T47D (cell line): ENCODE measurements around the gene PRSS27.

ENCODE experiments used
- DNase-seq, 2 experiments: peaks; one replicate each; pipeline versions ENCODE4 v3.0.0 to v3.0.0-alpha.2; 2011 to 2012; ENCODE audit warnings: low read depth in 1 of 2, low spot score in 1 of 2
- JUND ChIP-seq: IDR thresholded peaks from 2 replicates; pipeline ENCODE4 v1.6.1; 2012; ENCODE audit warnings: low read depth
- in situ Hi-C: cut with HindIII; loops from 2 replicates; pipeline ENCODE4 v1.10.0; 2016; ENCODE audit warnings: low sequenced_read_pairs, low pct_unique_long_range_greater_than_20kb

The PRSS27 gene

GRCh38 chr16:2720064-2720457 lies at the start of gene PRSS27:
Gene PRSS27, minus strand, starts transcription at chr16:2720224. Its CDS starts 64 bp downstream, at chr16:2720160.
- peak in 1 of 2 experiments; percentile 75 for DNase-seq
- no peak for TF ChIP-seq JUND
- in situ Hi-C loops = no loop called here

GRCh38 chr16:2769675-2770056 lies 49.6 kb upstream of the PRSS27 start:
- DNase-seq = peak in 1 of 2 experiments; percentile 56
- in situ Hi-C loops = no loop called here
- no peak for TF ChIP-seq JUND

- in situ Hi-C loops = no loop called here
- TF ChIP-seq JUND = no peak
- DNase-seq = no peak
Measured at GRCh38 chr16:2769100-2769529, 49.1 kb upstream of the PRSS27 start.

GRCh38 chr16:2768403-2769089 lies 48.5 kb upstream of the PRSS27 start:
- DNase-seq = peak in 1 of 2 experiments; percentile 82
- no peak for TF ChIP-seq JUND
- in situ Hi-C loops = no loop called here

GRCh38 chr16:2767891-2768290 lies 47.9 kb upstream of the PRSS27 start:
- no peak for TF ChIP-seq JUND
- in situ Hi-C loops = no loop called here
- DNase-seq = peak in 1 of 2 experiments; percentile 65

- TF ChIP-seq JUND = no peak
- in situ Hi-C loops = no loop called here
- DNase-seq = no peak
Measured at GRCh38 chr16:2767140-2767731, 47.2 kb upstream of the PRSS27 start.

- no peak for TF ChIP-seq JUND
- no peak for DNase-seq
- in situ Hi-C loops = no loop called here
Measured at GRCh38 chr16:2766430-2767139, 46.6 kb upstream of the PRSS27 start.

GRCh38 chr16:2765462-2766404 lies 45.7 kb upstream of the PRSS27 start:
- in situ Hi-C loops = no loop called here
- no peak for TF ChIP-seq JUND
- no peak for DNase-seq

GRCh38 chr16:2764718-2765117 lies 44.7 kb upstream of the PRSS27 start:
- no peak for DNase-seq
- in situ Hi-C loops = no loop called here
- no peak for TF ChIP-seq JUND

- in situ Hi-C loops = no loop called here
- TF ChIP-seq JUND = no peak
Measured at GRCh38 chr16:2763173-2763572, 43.1 kb upstream of the PRSS27 start.

GRCh38 chr16:2762711-2763110 lies 42.7 kb upstream of the PRSS27 start:
- in situ Hi-C loops = no loop called here
- DNase-seq = no peak
- TF ChIP-seq JUND = no peak

More at GRCh38 chr16:2763173-2763572, 43.1 kb upstream of the PRSS27 start:
- no peak for DNase-seq
